ENCODE data around the gene RABGAP1.

The RABGAP1 gene

DNA sequence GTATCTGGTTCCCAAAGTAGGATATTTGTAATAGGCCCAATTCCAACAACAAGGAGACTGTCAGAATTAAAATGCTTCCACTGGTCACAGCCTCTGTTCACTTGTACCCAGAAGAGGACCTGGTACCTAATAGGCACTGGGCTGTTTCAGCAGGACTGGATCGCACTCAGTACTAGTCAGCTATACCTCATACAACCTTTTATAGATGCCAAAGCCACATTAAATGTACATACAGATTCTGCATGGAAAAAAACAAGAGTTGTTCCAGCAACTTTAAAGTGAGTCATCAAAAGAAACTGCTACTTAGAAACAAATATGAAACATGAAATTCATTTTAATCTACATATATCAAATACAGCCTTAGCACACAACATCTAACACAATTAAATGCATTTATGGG lies 180.1 kb downstream of the RABGAP1 start:
- Mint-ChIP-seq H3K9me3 (no peaks in the 10 kb centered on the region), H3K27ac (no peak overlapping the region), H3K36me3 (ENCODE audit: low read depth) (no peaks in the 10 kb centered on the region), H3K4me1 (ENCODE audit: low read depth) (no peaks in the 10 kb centered on the region), H3K4me3 (no peak overlapping the region), H3K27me3 (ENCODE audit: low read depth) (no peaks in the 10 kb centered on the region)

DNA sequence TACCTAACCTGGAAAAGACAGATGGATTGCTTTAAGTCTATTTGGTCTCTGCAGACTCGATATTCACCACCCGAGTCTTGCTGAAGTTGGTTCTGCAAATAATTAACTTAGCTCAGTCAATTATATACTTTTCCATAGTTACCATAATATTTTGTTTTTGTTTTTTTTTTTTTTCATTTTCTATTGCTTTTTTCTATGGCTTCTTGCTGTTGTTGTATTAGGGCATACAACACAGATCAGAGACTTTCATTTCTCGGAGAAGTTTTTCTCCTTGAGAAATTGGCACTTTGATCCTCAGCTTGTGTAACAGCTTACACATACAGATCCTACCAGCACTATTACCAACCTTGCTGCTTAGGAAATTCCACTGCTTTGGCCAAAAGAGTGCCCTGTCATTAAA lies 180.6 kb downstream of the RABGAP1 start:
- Mint-ChIP-seq H3K27ac (no peak overlapping the region), H3K9me3 (no peaks in the 10 kb centered on the region), H3K4me3 (no peak overlapping the region), H3K27me3 (ENCODE audit: low read depth) (no peaks in the 10 kb centered on the region), H3K4me1 (ENCODE audit: low read depth) (no peaks in the 10 kb centered on the region), H3K36me3 (ENCODE audit: low read depth) (no peaks in the 10 kb centered on the region)

DNA sequence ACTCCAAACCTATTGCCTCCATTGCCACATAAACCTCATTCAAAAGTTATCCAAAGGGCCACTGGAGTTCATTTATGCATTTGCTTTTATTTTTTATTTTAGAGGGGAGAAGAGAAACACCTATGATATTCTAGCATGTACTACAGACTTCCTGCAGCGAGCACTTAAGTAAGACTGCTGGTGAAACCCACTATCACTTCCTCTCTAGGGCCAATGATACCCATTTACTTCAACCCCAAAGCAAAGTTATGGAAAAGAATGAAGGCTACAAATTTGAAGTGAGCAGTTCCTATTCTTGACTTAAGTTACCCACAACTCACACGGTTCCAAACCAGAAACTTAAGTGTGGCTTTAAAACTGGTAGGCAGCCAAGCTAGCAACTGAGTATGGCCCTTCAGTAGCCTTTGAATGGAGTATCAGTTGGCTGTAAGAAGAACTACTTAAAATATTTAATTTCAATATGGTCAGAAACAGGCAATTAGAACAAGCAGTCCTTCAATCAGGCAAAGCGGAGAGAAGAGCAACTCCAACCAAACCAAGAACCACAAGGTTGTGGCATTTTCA lies 186.8 kb downstream of the RABGAP1 start:
- no peak overlapping the region for H3K4me3 Mint-ChIP-seq
- H3K27me3 Mint-ChIP-seq (ENCODE audit: low read depth) = no peaks in the 10 kb centered on the region
- no peak overlapping the region for H3K27ac Mint-ChIP-seq
- H3K4me1 Mint-ChIP-seq (ENCODE audit: low read depth) = no peaks in the 10 kb centered on the region
- H3K9me3 Mint-ChIP-seq = no peaks in the 10 kb centered on the region
- no peaks in the 10 kb centered on the region for H3K36me3 Mint-ChIP-seq (ENCODE audit: low read depth)

DNA sequence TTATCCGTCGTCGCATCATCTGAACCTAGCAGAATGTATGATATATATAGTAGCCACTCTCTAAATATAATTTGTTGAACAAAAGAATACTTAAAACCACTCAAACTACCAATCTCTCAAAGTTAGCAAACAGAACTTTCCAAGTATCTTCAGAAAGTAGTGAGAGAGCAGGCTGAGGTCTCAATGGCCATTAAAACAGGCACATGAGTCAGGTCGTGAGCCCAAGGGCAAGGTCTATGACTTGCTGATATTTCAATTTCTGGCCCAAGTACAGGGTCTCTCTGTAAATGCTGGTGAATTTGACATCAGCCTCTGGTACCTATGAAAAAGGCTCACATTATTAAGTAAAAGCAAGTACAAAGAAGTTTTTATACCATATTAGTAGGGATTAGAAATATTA lies 187.8 kb downstream of the RABGAP1 start:
- Mint-ChIP-seq H3K9me3 (no peaks in the 10 kb centered on the region), H3K27me3 (ENCODE audit: low read depth) (no peaks in the 10 kb centered on the region), H3K4me1 (ENCODE audit: low read depth) (no peaks in the 10 kb centered on the region), H3K4me3 (no peak overlapping the region), H3K36me3 (ENCODE audit: low read depth) (no peaks in the 10 kb centered on the region), H3K27ac (no peak overlapping the region)

DNA sequence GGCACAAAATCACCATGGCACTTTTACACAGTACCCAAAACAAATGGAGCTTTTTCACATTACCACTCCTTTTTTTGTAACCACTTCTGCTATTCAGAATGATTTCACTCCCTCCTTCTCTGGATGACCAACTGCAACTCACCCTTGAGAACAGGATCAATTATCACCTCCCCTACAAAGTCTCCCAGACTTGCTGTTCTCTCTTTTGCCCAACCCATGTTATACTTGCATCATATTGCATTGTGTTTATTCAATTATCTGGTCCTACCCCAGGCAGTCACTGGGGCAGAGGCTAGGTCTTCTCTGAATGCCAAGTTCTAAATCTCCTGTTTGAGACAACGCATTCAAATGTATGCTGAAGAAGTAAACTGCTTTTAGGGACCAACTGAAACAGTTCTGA lies 188.6 kb downstream of the RABGAP1 start:
- Mint-ChIP-seq H3K4me1 (ENCODE audit: low read depth) (no peaks in the 10 kb centered on the region), H3K9me3 (no peaks in the 10 kb centered on the region), H3K4me3 (no peak overlapping the region), H3K27ac (no peak overlapping the region), H3K27me3 (ENCODE audit: low read depth) (no peaks in the 10 kb centered on the region), H3K36me3 (ENCODE audit: low read depth) (no peaks in the 10 kb centered on the region)

DNA sequence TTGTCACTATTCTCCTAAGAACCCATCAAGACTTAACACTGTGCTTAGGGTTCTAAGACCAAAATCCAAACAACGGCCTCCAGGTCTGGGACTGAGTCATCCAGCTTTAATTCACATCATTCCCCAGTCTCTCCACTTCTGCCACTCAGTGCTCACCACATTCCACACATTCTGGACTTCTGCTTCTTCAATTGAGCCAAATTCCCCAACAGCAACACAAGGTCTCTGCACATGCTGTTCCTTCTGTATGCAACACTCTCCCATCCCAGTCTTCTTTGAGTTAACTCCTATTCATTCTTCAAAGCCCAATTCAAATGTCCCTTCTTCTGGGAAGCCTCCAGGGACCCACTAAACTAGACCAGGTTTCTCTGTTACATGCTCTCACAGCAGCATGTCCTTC lies 190.4 kb downstream of the RABGAP1 start:
- Mint-ChIP-seq H3K9me3 (no peaks in the 10 kb centered on the region), H3K27ac (no peak overlapping the region), H3K4me1 (ENCODE audit: low read depth) (no peaks in the 10 kb centered on the region), H3K4me3 (no peak overlapping the region), H3K36me3 (ENCODE audit: low read depth) (no peaks in the 10 kb centered on the region), H3K27me3 (ENCODE audit: low read depth) (no peaks in the 10 kb centered on the region)

DNA sequence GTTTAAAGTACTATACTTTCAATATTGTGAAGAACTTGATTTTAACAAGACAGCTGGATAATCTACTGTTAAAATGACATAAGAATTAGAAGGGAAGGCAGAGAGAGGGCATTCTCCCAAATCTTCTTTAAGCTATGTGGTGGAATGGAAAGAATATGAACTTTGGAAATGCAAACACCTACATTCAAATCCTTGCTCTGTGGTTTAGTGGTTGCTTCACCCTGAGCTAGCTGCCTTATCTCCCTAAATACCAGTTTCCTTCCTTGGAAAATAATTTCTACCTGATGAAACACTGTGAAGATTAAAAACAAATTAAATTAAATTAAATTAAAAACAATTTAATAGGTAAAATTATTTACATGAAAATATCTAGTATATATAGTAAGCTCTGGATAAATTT lies 191.2 kb downstream of the RABGAP1 start:
- H3K36me3 Mint-ChIP-seq (ENCODE audit: low read depth) = no peaks in the 10 kb centered on the region
- H3K9me3 Mint-ChIP-seq = no peaks in the 10 kb centered on the region
- H3K27me3 Mint-ChIP-seq (ENCODE audit: low read depth) = no peaks in the 10 kb centered on the region
- H3K4me3 Mint-ChIP-seq = no peak overlapping the region
- H3K27ac Mint-ChIP-seq = no peak overlapping the region
- no peaks in the 10 kb centered on the region for H3K4me1 Mint-ChIP-seq (ENCODE audit: low read depth)

DNA sequence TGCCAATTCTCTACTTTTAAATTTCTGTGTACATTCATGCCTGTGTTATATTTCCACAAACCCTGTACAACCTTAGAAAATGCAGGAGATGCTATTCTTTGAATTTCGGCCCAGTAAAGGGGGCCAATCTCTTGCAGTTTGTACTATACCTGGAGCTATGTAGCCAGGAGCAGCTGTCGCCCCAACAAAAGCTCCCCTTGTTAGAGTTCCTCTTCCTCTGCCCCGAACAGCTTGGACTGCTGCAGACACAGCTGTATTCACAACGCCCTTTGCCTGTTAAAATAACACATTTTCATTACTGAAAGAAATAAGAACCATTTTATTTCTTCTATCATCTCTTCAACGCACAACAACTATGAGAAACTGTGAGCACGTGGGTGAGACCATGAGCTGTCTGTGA lies 191.9 kb downstream of the RABGAP1 start:
- no peaks in the 10 kb centered on the region for H3K27me3 Mint-ChIP-seq (ENCODE audit: low read depth)

DNA sequence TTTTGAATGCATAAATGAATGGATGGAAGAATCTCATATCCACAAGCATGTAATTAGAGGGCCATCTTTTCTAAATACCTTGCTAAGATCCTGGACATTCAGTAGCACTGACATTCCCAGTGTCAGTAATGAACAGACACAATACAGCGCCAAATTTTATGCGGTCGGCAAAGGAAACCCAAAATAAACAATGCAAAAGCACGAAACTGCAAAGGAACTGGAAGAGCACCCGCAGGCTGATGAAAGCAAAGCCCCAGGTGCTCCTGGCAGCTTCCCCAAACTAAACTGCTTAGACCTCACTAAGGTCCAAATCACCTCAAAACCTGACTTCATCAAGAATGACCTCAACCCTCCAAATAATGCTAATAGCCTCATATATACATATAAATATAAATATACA lies 194.6 kb downstream of the RABGAP1 start:
- peaks cover 3% of the 10 kb centered on the region for H3K4me1 Mint-ChIP-seq (ENCODE audit: low read depth)
- no peaks in the 10 kb centered on the region for H3K27me3 Mint-ChIP-seq (ENCODE audit: low read depth)
- no peaks in the 10 kb centered on the region for H3K36me3 Mint-ChIP-seq (ENCODE audit: low read depth)
- no peak overlapping the region for H3K4me3 Mint-ChIP-seq
- H3K9me3 Mint-ChIP-seq = no peaks in the 10 kb centered on the region
- H3K27ac Mint-ChIP-seq = no peak overlapping the region

More for the DNA sequence above, 191.9 kb downstream of the RABGAP1 start:
- Mint-ChIP-seq H3K4me3 (no peak overlapping the region), H3K27ac (no peak overlapping the region), H3K4me1 (ENCODE audit: low read depth) (no peaks in the 10 kb centered on the region), H3K36me3 (ENCODE audit: low read depth) (no peaks in the 10 kb centered on the region), H3K9me3 (no peaks in the 10 kb centered on the region)

DNA sequence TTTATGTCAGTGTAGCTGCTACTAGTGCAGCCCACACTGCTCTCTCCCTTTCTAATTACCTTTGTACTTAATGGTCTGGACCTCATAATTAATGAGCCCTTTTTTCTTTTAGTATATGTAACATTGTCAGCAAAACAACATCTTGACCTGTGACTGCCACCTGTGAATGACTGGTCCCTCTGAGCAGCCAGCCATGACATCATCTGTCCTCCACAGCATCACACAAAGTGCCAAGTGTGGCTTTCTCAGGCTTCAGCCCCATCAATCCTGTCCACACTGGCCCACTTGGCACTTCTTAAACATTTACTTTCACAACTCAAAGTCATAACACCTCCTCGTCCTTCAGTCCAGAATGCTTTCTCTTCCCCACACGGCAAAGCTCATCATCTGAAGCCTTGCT lies 197.3 kb downstream of the RABGAP1 start:
- H3K4me3 Mint-ChIP-seq = no peak overlapping the region
- no peaks in the 10 kb centered on the region for H3K9me3 Mint-ChIP-seq
- H3K27me3 Mint-ChIP-seq (ENCODE audit: low read depth) = no peaks in the 10 kb centered on the region
- no peak overlapping the region for H3K27ac Mint-ChIP-seq
- H3K4me1 Mint-ChIP-seq (ENCODE audit: low read depth) = peaks cover 3% of the 10 kb centered on the region
- H3K36me3 Mint-ChIP-seq (ENCODE audit: low read depth) = no peaks in the 10 kb centered on the region

DNA sequence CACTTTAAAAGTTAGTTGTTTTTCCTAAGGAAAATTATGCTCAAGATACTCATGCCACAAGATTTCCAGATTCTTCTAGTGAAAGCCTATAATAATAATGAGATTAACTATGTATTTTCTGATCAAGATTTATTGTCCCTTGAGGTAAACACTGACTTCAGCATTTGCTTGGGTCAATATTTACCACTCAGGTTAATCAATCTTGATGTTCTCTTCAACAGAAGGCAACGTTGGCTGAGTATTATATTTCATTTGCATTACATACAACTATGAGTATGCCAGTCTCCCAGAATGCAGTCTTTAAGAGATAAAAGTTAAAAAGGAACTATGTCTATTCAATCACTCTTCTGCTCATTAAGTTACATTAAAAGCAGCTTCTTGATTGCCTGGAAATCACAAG lies 208.2 kb downstream of the RABGAP1 start:
- no peak overlapping the region for H3K27ac Mint-ChIP-seq
- H3K27me3 Mint-ChIP-seq (ENCODE audit: low read depth) = no peaks in the 10 kb centered on the region
- peaks cover 3% of the 10 kb centered on the region for H3K36me3 Mint-ChIP-seq (ENCODE audit: low read depth)
- no peaks in the 10 kb centered on the region for H3K9me3 Mint-ChIP-seq
- no peak overlapping the region for H3K4me3 Mint-ChIP-seq
- H3K4me1 Mint-ChIP-seq (ENCODE audit: low read depth) = no peaks in the 10 kb centered on the region

DNA sequence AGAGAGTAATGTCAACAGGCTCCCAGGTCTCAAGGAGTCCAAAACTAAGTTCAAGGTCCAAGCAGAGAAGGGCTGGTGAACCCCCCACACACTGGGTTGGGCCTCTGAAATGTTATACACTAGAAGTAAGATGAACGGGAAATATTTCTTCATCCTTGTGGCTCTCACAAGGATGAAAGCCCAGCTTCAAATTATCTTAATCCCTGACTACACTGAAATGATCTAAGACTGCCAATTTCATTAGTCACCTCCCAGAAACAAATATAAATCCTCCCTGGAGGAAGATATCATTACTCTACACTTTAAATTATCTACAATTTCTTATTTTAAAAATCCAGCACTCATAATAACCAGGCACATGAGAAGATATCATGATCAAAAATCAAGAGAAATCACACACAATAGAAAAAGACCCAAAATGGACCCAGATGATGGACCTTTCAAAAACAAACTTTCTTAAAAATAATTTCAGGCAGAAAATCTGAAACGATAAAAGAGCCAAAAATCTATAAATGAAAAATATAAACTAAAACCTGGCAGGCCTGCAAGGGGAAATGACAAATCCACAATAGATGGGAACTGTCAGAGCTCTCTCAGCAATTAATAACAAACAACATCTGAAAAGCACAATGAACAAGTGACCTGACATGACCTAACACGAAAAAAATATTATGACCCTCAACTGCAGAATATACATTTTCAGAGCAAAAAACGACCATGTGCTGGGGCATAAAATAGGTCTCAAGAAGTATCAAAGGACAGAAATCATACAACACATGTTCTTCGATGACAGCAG lies 210.1 kb downstream of the RABGAP1 start:
- no peaks in the 10 kb centered on the region for H3K9me3 Mint-ChIP-seq
- no peaks in the 10 kb centered on the region for H3K4me1 Mint-ChIP-seq (ENCODE audit: low read depth)
- no peak overlapping the region for H3K4me3 Mint-ChIP-seq
- H3K27ac Mint-ChIP-seq = no peak overlapping the region
- no peaks in the 10 kb centered on the region for H3K27me3 Mint-ChIP-seq (ENCODE audit: low read depth)
- H3K36me3 Mint-ChIP-seq (ENCODE audit: low read depth) = peaks cover 3% of the 10 kb centered on the region

Measured in T-helper 1 cell treated with Interleukin-12 subunit alpha and Interleukin-12 subunit beta and Interleukin-4 antibody, amounts not matched to agents 30 μg/mL and 1 μg/mL, for 36 hours (primary cell).